HG02884 (cell line): ENCODE measurements around the gene GNG13.
"Not testable (repeated sequence)": the region's sequence is repeated elsewhere in the genome, so short reads cannot be mapped to it uniquely, and the experiment has no call there.

Experiments
- ATAC-seq: cut with Tn5 transposase; IDR thresholded peaks from one replicate; pipeline ENCODE4 v1.9.1; 2021; ENCODE audit warnings: mild to moderate bottlenecking, moderate library complexity; ENCODE audit not compliant: unreplicated experiment

The GNG13 gene

GRCh38 chr16:799948-800833 lies at the start of gene GNG13:
Gene GNG13 (minus strand): TSS chr16:800734. CDS start chr16:799077, 1,657 bp downstream.
- ATAC-seq, result no peak

- ATAC-seq, result no peak
These were observed 48.1 kb upstream of the GNG13 start for GRCh38 chr16:848510-849253.

GRCh38 chr16:847681-848445 lies 47.3 kb upstream of the GNG13 start:
- no peak for ATAC-seq

GRCh38 chr16:847151-847550 lies 46.6 kb upstream of the GNG13 start:
- ATAC-seq, result no peak

- no peak for ATAC-seq
These were observed 44.8 kb upstream of the GNG13 start for GRCh38 chr16:845351-845745.

- ATAC-seq, result no peak
These were observed 44.3 kb upstream of the GNG13 start for GRCh38 chr16:844638-845350.

GRCh38 chr16:843771-844170 lies 43.2 kb upstream of the GNG13 start:
- ATAC-seq, result no peak

GRCh38 chr16:842711-843560 lies 42.4 kb upstream of the GNG13 start:
- no peak for ATAC-seq

- no peak for ATAC-seq
These were observed 41.5 kb upstream of the GNG13 start for GRCh38 chr16:842061-842476.

- no peak for ATAC-seq
These were observed 41.0 kb upstream of the GNG13 start for GRCh38 chr16:841455-842060.

GRCh38 chr16:840561-841454 lies 40.3 kb upstream of the GNG13 start:
- ATAC-seq, result no peak

GRCh38 chr16:839643-840408 lies 39.3 kb upstream of the GNG13 start:
- no peak for ATAC-seq

GRCh38 chr16:838741-839140 lies 38.2 kb upstream of the GNG13 start:
- no peak for ATAC-seq

- not testable (repeated sequence) for ATAC-seq
These were observed 36.3 kb upstream of the GNG13 start for GRCh38 chr16:836822-837221.

GRCh38 chr16:836221-836620 lies 35.7 kb upstream of the GNG13 start:
- ATAC-seq, result no peak

- ATAC-seq, result no peak
These were observed 34.8 kb upstream of the GNG13 start for GRCh38 chr16:835373-835772.

GRCh38 chr16:833411-833810 lies 32.9 kb upstream of the GNG13 start:
- ATAC-seq, result no peak
